D721Med (cell line): ENCODE results near the gene SPRN.

Source experiments
- DNase-seq: peaks from one replicate; pipeline ENCODE4 v3.0.0; 2011; ENCODE audit warnings: low spot score; ENCODE audit not compliant: insufficient read length
- FAIRE-seq: peaks from 2 replicates; lab custom pipeline; 2011; peaks lifted over from hg19 to GRCh38; lab: Jason Lieb, UNC
- CTCF ChIP-seq: IDR thresholded peaks from 2 replicates; pipeline ENCODE4 v1.5.1; 2012; ENCODE audit warnings: mild to moderate bottlenecking, control low read depth; ENCODE audit not compliant: insufficient read depth; ENCODE audit errors: missing control alignments

SPRN gene

GRCh38 chr10:133397938-133398337 lies 26.5 kb downstream of the SPRN start:
- DNase-seq (no peak), FAIRE-seq (no peak)
- no peak for TF ChIP-seq CTCF

GRCh38 chr10:133396035-133396624 lies 28.3 kb downstream of the SPRN start:
- no peak for TF ChIP-seq CTCF
- no peak for DNase-seq
- no peak for FAIRE-seq

- FAIRE-seq = no peak
- DNase-seq = no peak
- TF ChIP-seq CTCF = no peak
Measured at GRCh38 chr10:133394801-133395221, 29.6 kb downstream of the SPRN start.

GRCh38 chr10:133394064-133394663 lies 30.3 kb downstream of the SPRN start, which contains the start of gene MTG1:
Gene MTG1 (plus strand): TSS chr10:133394157. CDS start chr10:133394221, 64 bp downstream.
- FAIRE-seq (no peak), DNase-seq (no peak)
- TF ChIP-seq CTCF = no peak

GRCh38 chr10:133393401-133394063 lies 30.9 kb downstream of the SPRN start:
- TF ChIP-seq CTCF = no peak
- no peak for FAIRE-seq
- DNase-seq = peak; percentile 77

- TF ChIP-seq CTCF = no peak
- no peak for DNase-seq
- FAIRE-seq = no peak
Measured at GRCh38 chr10:133391761-133392518, 32.5 kb downstream of the SPRN start.
